Hepatocyte (in vitro differentiated cells): ENCODE measurements around the gene TAF15. TPM values are rescaled to one million over a fixed set of nuclear protein-coding genes. Genes with fewer than 3 reads are reported as not detected.

Source experiments
- DNase-seq: peaks from one replicate; pipeline ENCODE4 v3.0.0-alpha.2; 2016; ENCODE audit warnings: low spot score
- H2AFZ ChIP-seq: fragments of 200-600 bp; sonication (generic); 2 replicates; pipeline ENCODE4 v1.6.0; 2016; ENCODE audit warnings: antibody characterized with exemption, mild to moderate bottlenecking
- H3K27ac ChIP-seq: fragments of 200-600 bp; sonication (generic); 2 replicates; pipeline ENCODE4 v1.5.1; 2016; ENCODE audit warnings: mild to moderate bottlenecking
- H3K27me3 ChIP-seq: fragments of 200-600 bp; sonication (generic); 2 replicates; pipeline ENCODE4 v1.6.1; 2016
- H3K36me3 ChIP-seq: fragments of 200-600 bp; sonication (generic); replicated peaks from 2 replicates; pipeline ENCODE4 v1.5.1; 2016; ENCODE audit warnings: low read depth; ENCODE audit not compliant: insufficient read depth
- H3K4me1 ChIP-seq: fragments of 200-600 bp; sonication (generic); 2 replicates; pipeline ENCODE4 v1.5.1; 2016; ENCODE audit warnings: mild to moderate bottlenecking, moderate library complexity; ENCODE audit not compliant: insufficient read depth
- H3K4me2 ChIP-seq: fragments of 200-600 bp; sonication (generic); 2 replicates; pipeline ENCODE4 v1.6.0; 2016
- H3K4me3 ChIP-seq: fragments of 200-600 bp; sonication (generic); 2 replicates; pipeline ENCODE4 v1.5.1; 2016; ENCODE audit warnings: mild to moderate bottlenecking
- H3K79me2 ChIP-seq: fragments of 200-600 bp; sonication (generic); 2 replicates; pipeline ENCODE4 v1.6.0; 2017; ENCODE audit warnings: mild to moderate bottlenecking
- H3K9me2 ChIP-seq: fragments of 200-600 bp; sonication (generic); replicated peaks from 2 replicates; pipeline ENCODE4 v1.6.0; 2017; ENCODE audit warnings: mild to moderate bottlenecking; ENCODE audit not compliant: insufficient read depth
- H3K9me3 ChIP-seq: fragments of 200-600 bp; sonication (generic); 2 replicates; pipeline ENCODE4 v1.5.1; 2016; ENCODE audit warnings: low read depth, mild to moderate bottlenecking
- H4K20me1 ChIP-seq: fragments of 200-600 bp; sonication (generic); 2 replicates; pipeline ENCODE4 v1.6.0; 2016; ENCODE audit warnings: mild to moderate bottlenecking; ENCODE audit not compliant: insufficient read depth, poor library complexity, severe bottlenecking
- EZH2 ChIP-seq: fragments of 200-600 bp; sonication (generic); IDR thresholded peaks from 2 replicates; pipeline ENCODE4 v1.6.1; 2016; ENCODE audit warnings: antibody characterized with exemption, mild to moderate bottlenecking, borderline replicate concordance
- EZH2phosphoT487 ChIP-seq: fragments of 200-600 bp; sonication (generic); IDR thresholded peaks from one replicate; pipeline ENCODE4 v1.6.1; 2018; ENCODE audit warnings: antibody characterized with exemption, mild to moderate bottlenecking, low read depth, moderate library complexity; ENCODE audit not compliant: unreplicated experiment, severe bottlenecking
- WGBS: methylation state at CpG from one replicate; pipeline ENCODE4 v1.1.6; 2016; ENCODE audit warnings: low lambda C conversion rate; ENCODE audit errors: missing lambda C conversion rate; 5-methylcytosine and 5-hydroxymethylcytosine counted together
- polyA plus RNA-seq: library from polyadenylated mRNA; unstranded; fragments of >200 nt; fragmentation: Nextera tagmentation; extraction: Ambion mirVana; gene quantifications from 2 replicates; pipeline ENCODE4 v1.2.1, GENCODE V29; 2016
- total RNA-seq: library from RNA; depleted of rRNA; stranded (reverse); fragments of >200 nt; gene quantifications from 2 replicates; pipeline ENCODE4 v1.2.3, GENCODE V29; 2014
- TF ChIP-seq, protein P1 (sequence below): fragments of 200-600 bp; sonication (generic); IDR thresholded peaks from 2 replicates; pipeline ENCODE4 v1.5.1; 2016; ENCODE audit warnings: antibody characterized with exemption, mild to moderate bottlenecking; ENCODE audit not compliant: poor library complexity

The TAF15 gene
- total RNA-seq (36.1 and 48.2 TPM in 2 replicates), polyA plus RNA-seq (14.8 and 15.7 TPM in 2 replicates)

GRCh38 chr17:35808962-35809854 lies at the start of gene TAF15:
TAF15 (plus strand) TSS chr17:35809484; CDS start chr17:35809570, 86 bp downstream.
- Histone ChIP-seq H3K4me3 (peak within 1 kb of the TSS; percentile 71), H3K27ac (peak within 1 kb of the TSS; percentile 93), H3K36me3 (no peaks in the 10 kb centered on the region), H3K4me1 (peaks cover 14% of the 10 kb centered on the region), H4K20me1 (peaks cover 41% of the 10 kb centered on the region), H3K79me2 (peaks cover 45% of the 10 kb centered on the region), H3K9me3 (no peaks in the 10 kb centered on the region), H3K27me3 (no peaks in the 10 kb centered on the region), H3K9me2 (no peaks in the 10 kb centered on the region), H2AFZ (peak within 1 kb of the TSS; percentile 34), H3K4me2 (peak within 1 kb of the TSS; percentile 81)
- TF ChIP-seq EZH2 = no peak
- TF ChIP-seq, protein P1, sequence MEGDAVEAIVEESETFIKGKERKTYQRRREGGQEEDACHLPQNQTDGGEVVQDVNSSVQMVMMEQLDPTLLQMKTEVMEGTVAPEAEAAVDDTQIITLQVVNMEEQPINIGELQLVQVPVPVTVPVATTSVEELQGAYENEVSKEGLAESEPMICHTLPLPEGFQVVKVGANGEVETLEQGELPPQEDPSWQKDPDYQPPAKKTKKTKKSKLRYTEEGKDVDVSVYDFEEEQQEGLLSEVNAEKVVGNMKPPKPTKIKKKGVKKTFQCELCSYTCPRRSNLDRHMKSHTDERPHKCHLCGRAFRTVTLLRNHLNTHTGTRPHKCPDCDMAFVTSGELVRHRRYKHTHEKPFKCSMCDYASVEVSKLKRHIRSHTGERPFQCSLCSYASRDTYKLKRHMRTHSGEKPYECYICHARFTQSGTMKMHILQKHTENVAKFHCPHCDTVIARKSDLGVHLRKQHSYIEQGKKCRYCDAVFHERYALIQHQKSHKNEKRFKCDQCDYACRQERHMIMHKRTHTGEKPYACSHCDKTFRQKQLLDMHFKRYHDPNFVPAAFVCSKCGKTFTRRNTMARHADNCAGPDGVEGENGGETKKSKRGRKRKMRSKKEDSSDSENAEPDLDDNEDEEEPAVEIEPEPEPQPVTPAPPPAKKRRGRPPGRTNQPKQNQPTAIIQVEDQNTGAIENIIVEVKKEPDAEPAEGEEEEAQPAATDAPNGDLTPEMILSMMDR = peak; percentile 79
- TF ChIP-seq EZH2phosphoT487 = no peak
- peak; percentile 99 for DNase-seq
- 2% methylated on average over 64 of the region's 71 CpGs for WGBS

- H3K27me3 ChIP-seq = no peaks in the 10 kb centered on the region
- H3K9me3 ChIP-seq = no peaks in the 10 kb centered on the region
- H2AFZ ChIP-seq = no peak within 1 kb of the TSS
- H3K27ac ChIP-seq = no peak within 1 kb of the TSS
- H3K79me2 ChIP-seq = no peaks in the 10 kb centered on the region
- peaks cover 13% of the 10 kb centered on the region for H3K4me1 ChIP-seq
- no peak within 1 kb of the TSS for H3K4me3 ChIP-seq
- no peaks in the 10 kb centered on the region for H4K20me1 ChIP-seq
- H3K9me2 ChIP-seq = no peaks in the 10 kb centered on the region
- WGBS = 45% methylated on average over 1 of the region's 1 CpG
- DNase-seq = no peak
- TF ChIP-seq EZH2 (no peak), EZH2phosphoT487 (no peak)
- TF ChIP-seq, protein P1 = no peak
- H3K36me3 ChIP-seq = no peaks in the 10 kb centered on the region
- no peak within 1 kb of the TSS for H3K4me2 ChIP-seq
Observed at GRCh38 chr17:35760587-35760986, 48.7 kb upstream of the TAF15 start, which contains the start of gene C17orf50. C17orf50 (plus strand) TSS chr17:35760887; CDS start chr17:35760942, 55 bp downstream.

DNA sequence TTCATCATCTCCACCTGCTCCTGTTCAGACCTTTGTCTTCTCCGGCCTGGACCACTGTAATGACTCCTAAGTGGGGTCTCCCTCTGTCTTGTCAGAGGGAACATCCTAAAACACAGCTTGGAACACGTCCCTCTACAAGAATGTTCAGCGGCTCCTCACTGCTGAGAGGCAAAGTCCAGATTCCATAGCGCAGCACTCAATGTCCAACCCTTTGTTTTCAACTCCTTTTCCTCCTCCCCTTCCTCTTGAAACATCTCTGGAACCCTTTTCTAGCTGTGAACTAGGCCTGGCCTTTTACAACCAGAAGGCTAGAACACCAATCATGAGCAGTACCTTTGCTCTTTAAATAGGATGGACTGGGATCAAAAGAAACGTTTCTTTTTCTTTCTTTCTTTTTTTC lies 47.7 kb upstream of the TAF15 start:
- DNase-seq = no peak
- 85% methylated on average over 5 of the region's 5 CpGs for WGBS
- no peak for TF ChIP-seq EZH2
- no peak for TF ChIP-seq EZH2phosphoT487
- TF ChIP-seq, protein P1 = no peak

More for the DNA sequence above, 47.7 kb upstream of the TAF15 start:
- peaks cover 13% of the 10 kb centered on the region for H3K4me1 ChIP-seq
- H2AFZ ChIP-seq = no peak overlapping the region
- H3K79me2 ChIP-seq = no peaks in the 10 kb centered on the region
- no peaks in the 10 kb centered on the region for H3K9me2 ChIP-seq
- no peaks in the 10 kb centered on the region for H3K27me3 ChIP-seq
- no peak overlapping the region for H3K27ac ChIP-seq
- no peaks in the 10 kb centered on the region for H4K20me1 ChIP-seq
- H3K4me3 ChIP-seq = no peak overlapping the region
- no peaks in the 10 kb centered on the region for H3K36me3 ChIP-seq
- H3K9me3 ChIP-seq = no peaks in the 10 kb centered on the region
- no peak overlapping the region for H3K4me2 ChIP-seq
